ENCODE data around the gene FBN2. TPM values are rescaled to one million over a fixed set of nuclear protein-coding genes. Genes with fewer than 3 reads are reported as not detected.

Gene FBN2
- polyA plus RNA-seq, 1 donor from 2014 or later: 1.6 TPM

DNA sequence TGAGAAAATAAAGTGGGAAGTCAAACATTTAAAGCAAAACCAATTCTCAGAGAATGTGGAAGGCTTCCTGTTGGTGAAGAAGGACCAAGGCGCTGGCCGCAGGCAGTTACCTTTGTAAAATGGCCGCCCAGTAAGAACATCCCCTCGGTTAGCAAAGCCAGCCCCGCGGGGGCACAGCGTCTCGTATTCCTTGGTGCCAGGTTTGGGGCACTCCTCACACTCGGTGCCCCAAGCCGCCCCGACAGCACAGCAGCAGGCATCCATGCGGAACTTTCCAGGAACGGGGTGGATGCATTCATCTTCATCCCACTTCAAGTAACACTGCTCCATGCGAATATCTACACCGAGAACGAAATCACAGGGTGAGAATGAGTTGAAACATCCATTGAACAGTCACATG lies 192.8 kb downstream of the FBN2 start:
- TF ChIP-seq, protein P1, sequence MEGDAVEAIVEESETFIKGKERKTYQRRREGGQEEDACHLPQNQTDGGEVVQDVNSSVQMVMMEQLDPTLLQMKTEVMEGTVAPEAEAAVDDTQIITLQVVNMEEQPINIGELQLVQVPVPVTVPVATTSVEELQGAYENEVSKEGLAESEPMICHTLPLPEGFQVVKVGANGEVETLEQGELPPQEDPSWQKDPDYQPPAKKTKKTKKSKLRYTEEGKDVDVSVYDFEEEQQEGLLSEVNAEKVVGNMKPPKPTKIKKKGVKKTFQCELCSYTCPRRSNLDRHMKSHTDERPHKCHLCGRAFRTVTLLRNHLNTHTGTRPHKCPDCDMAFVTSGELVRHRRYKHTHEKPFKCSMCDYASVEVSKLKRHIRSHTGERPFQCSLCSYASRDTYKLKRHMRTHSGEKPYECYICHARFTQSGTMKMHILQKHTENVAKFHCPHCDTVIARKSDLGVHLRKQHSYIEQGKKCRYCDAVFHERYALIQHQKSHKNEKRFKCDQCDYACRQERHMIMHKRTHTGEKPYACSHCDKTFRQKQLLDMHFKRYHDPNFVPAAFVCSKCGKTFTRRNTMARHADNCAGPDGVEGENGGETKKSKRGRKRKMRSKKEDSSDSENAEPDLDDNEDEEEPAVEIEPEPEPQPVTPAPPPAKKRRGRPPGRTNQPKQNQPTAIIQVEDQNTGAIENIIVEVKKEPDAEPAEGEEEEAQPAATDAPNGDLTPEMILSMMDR (IDR thresholded peaks at IDR 0.05; ENCODE audit: poor library complexity, severe bottlenecking): no peak
- TF ChIP-seq SMC3 (conservative IDR thresholded peaks at IDR 0.05; ENCODE audit: poor library complexity) (no peak), MXI1 (conservative IDR thresholded peaks at IDR 0.05; ENCODE audit: poor library complexity, severe bottlenecking) (no peak), REST (IDR thresholded peaks at IDR 0.05; ENCODE audit: borderline replicate concordance) (no peak), POLR2AphosphoS5 (IDR thresholded peaks at IDR 0.05) (no peak), TAF1 (IDR thresholded peaks at IDR 0.05; ENCODE audit: low read depth) (no peak), EP300 (conservative IDR thresholded peaks at IDR 0.05; ENCODE audit: poor library complexity, severe bottlenecking) (no peak), RAD21 (conservative IDR thresholded peaks at IDR 0.05) (no peak), EZH2 (IDR thresholded peaks at IDR 0.05; ENCODE audit: borderline replicate concordance, insufficient read depth, low read length, poor library complexity, severe bottlenecking) (no peak)
- Histone ChIP-seq H3K27ac (ENCODE audit: low read length) (no peak overlapping the region), H3F3A (ENCODE audit: insufficient read depth, low read length, poor library complexity, severe bottlenecking) (no peaks in the 10 kb centered on the region), H3K4me3 (ENCODE audit: low read length) (no peak overlapping the region), H3K36me3 (ENCODE audit: insufficient read depth, low read length) (no peaks in the 10 kb centered on the region), H3K9me2 (ENCODE audit: insufficient read depth, low read length) (no peaks in the 10 kb centered on the region), H3K79me2 (replicated peaks; ENCODE audit: insufficient read depth, low read length) (no peaks in the 10 kb centered on the region), H3K4me2 (ENCODE audit: low read length) (no peak overlapping the region), H4K20me1 (ENCODE audit: insufficient read depth) (no peaks in the 10 kb centered on the region), H3K27me3 (ENCODE audit: insufficient read depth, low read depth, low read length) (no peaks in the 10 kb centered on the region), H3K9me3 (ENCODE audit: low read length) (no peaks in the 10 kb centered on the region), H2AFZ (ENCODE audit: low read depth, low read length) (no peak overlapping the region), H3K9ac (ENCODE audit: low read length) (no peak overlapping the region)

GRCh38 chr5:128343168-128343567 lies 194.9 kb downstream of the FBN2 start:
- H3F3A ChIP-seq (ENCODE audit: insufficient read depth, low read length, poor library complexity, severe bottlenecking): no peaks in the 10 kb centered on the region
- TF ChIP-seq TAF1 (IDR thresholded peaks at IDR 0.05; ENCODE audit: low read depth) (no peak), POLR2AphosphoS5 (IDR thresholded peaks at IDR 0.05) (no peak), EP300 (conservative IDR thresholded peaks at IDR 0.05; ENCODE audit: poor library complexity, severe bottlenecking) (no peak), EZH2 (IDR thresholded peaks at IDR 0.05; ENCODE audit: borderline replicate concordance, insufficient read depth, low read length, poor library complexity, severe bottlenecking) (no peak), REST (IDR thresholded peaks at IDR 0.05; ENCODE audit: borderline replicate concordance) (no peak), MXI1 (conservative IDR thresholded peaks at IDR 0.05; ENCODE audit: poor library complexity, severe bottlenecking) (no peak)

More at GRCh38 chr5:128343168-128343567, 194.9 kb downstream of the FBN2 start:
- no peaks in the 10 kb centered on the region for H3K36me3 ChIP-seq (ENCODE audit: insufficient read depth, low read length)
- H4K20me1 ChIP-seq (ENCODE audit: insufficient read depth): no peaks in the 10 kb centered on the region
- H3K9me2 ChIP-seq (ENCODE audit: insufficient read depth, low read length): no peaks in the 10 kb centered on the region
- H3K79me2 ChIP-seq (replicated peaks; ENCODE audit: insufficient read depth, low read length): no peaks in the 10 kb centered on the region
- H3K27ac ChIP-seq (ENCODE audit: low read length): no peak overlapping the region
- H3K27me3 ChIP-seq (ENCODE audit: insufficient read depth, low read depth, low read length): no peaks in the 10 kb centered on the region
- no peak overlapping the region for H2AFZ ChIP-seq (ENCODE audit: low read depth, low read length)
- no peaks in the 10 kb centered on the region for H3K9me3 ChIP-seq (ENCODE audit: low read length)
- H3K4me2 ChIP-seq (ENCODE audit: low read length): no peak overlapping the region
- H3K9ac ChIP-seq (ENCODE audit: low read length): no peak overlapping the region
- H3K4me3 ChIP-seq (ENCODE audit: low read length): no peak overlapping the region
